Central memory CD4-positive, alpha-beta T cell (primary cell): ENCODE data around the gene ZNF91.
"Not testable (repeated sequence)": the region's sequence is repeated elsewhere in the genome, so short reads cannot be mapped to it uniquely, and the experiment has no call there.

Experiments used
- DNase-seq: peaks from one replicate; pipeline ENCODE4 v3.0.0; 2022

ZNF91 gene

DNA sequence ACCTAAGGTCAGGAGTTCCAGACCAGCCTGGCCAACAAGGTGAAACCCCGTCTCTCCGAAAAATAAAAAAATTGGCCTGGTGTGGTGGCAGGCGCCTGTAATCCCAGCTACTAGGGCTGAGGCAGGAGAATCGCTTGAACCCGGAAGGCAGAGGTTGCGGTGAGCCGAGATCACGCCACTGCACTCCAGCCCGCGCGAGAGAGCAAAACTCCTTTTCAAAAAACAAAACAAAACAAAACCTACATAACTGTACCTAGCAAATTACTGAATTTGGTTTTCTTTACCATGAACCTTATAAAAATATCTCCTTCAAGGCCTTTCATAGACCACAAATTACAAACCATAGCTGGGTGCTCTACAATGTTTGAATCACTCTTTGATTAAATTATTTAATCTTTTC, 760 bp downstream of the ZNF91 start:
- DNase-seq, result peak; percentile 44

GRCh38 chr19:23393121-23393520, 2.1 kb downstream of the ZNF91 start:
- DNase-seq, result no peak

GRCh38 chr19:23391236-23391635, 4.0 kb downstream of the ZNF91 start:
- no peak for DNase-seq

- DNase-seq, result no peak
Observed at GRCh38 chr19:23385404-23385803, 9.9 kb downstream of the ZNF91 start.

DNA sequence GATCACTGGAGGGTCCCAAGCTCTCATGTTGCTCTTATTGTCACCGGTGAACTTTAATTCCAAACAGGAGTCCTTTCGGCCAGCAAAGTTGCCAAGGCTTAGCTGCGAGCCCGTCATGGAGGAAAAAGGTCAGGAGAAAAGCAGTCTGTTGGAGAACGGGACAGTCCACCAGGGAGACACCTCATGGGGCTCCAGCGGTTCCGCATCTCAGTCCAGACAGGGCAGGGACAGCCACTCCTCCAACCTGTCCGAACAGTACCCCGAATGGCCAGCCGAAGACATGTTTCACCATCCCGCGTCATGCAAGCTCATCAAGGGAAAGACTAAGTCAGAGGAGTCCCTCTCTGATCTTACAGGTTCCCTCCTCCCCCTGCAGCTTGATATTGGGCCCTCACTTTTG, 10.4 kb downstream of the ZNF91 start:
- no peak for DNase-seq

- no peak for DNase-seq
Observed at GRCh38 chr19:23384166-23384565, 11.1 kb downstream of the ZNF91 start.

DNA sequence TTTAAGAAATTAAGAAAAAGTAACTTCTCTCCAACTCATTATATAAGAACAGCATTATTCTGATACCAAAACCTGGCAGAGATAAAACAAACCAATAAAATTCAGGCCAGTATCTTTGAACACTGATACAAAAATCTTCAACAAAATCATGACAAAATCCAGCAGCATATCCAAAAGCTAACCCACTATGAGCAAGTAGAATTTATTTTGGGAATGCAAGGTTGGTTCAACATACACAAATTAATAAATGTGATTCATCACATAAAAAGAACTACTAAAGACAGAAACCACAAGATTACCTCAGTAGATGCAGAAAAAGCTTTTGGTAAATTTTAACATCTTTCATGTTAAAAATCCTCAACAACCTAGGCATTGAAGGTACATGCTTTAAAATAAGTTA, 12.3 kb downstream of the ZNF91 start:
- DNase-seq, result no peak

- no peak for DNase-seq
Observed at GRCh38 chr19:23381114-23381513, 14.2 kb downstream of the ZNF91 start.

DNA sequence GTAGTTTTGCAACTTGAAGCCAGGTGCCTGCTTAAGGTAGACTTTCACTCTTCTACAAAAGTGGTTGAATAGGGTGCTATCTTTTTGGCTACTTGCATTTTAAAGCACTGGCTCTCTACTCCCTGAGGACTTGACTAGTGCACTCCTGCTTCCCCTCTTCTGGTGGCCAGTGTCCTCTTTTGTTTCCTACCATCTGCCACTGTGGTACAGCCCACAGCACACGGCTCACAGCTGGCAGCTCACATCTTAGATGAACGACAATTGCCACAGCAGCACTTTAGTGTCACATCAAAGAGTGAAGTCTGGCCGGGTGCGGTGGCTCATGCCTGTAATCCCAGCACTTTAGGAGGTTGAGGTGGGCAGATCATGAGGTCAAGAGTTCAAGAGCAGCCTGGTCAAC, 15.6 kb downstream of the ZNF91 start:
- DNase-seq, result peak; percentile 2

DNA sequence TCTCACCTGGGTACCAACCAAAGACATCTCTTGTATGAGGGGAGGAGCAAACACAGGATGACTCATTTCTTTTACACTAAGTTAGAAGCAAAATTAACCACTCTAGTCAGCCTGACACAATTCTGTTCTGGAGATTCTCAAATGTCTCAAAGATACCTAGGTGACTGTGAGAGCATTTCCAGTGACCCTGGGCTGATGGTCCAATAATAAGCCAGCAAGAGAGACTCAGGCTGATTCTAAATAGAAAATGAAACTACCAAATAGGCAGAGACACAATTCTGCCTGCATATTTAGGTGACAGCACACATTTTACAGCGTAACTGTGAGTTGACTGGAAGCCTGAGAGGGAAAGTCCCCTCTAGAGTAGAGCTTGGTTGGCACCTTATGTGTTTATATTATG, 16.3 kb downstream of the ZNF91 start:
- DNase-seq, result no peak

- no peak for DNase-seq
Observed at GRCh38 chr19:23377276-23377675, 18.0 kb downstream of the ZNF91 start.

GRCh38 chr19:23366437-23366836, 28.8 kb downstream of the ZNF91 start:
- no peak for DNase-seq

DNA sequence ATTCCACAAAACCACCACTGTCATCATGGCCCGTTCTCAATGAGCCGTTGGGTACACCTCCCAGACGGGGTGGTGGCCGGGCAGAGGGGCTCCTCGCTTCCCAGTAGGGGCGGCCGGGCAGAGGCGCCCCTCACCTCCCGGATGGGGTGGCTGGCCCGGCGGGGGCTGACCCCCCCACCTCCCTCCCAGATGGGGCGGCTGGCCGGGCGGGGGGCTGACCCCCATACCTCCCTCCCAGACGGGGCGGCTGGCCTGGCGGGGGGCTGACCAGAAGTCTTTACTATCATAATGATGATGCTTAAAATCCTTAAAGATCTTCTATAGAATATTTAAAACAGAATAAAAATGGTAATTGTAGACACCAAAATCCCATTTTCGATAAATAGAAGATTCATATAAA, 29.2 kb downstream of the ZNF91 start:
- not testable (repeated sequence) for DNase-seq

DNA sequence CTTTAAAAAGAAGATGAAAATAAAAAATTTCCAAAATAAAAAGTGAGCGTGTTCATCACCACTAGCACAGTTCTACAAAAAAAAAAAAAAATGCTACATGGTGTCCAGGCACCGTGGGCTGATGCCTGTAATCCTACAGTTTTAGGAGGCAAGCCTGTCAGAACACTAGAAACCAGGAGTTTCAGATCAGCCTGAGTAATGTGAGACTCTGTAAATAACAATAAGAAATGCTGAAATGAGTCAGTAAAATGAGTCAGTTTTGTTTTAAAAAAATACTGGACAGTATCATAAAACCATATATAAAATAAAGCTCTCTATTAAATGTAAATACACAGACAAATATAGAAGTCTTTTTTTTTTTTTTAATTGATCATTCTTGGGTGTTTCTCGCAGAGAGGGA, 30.0 kb downstream of the ZNF91 start:
- DNase-seq, result no peak

DNA sequence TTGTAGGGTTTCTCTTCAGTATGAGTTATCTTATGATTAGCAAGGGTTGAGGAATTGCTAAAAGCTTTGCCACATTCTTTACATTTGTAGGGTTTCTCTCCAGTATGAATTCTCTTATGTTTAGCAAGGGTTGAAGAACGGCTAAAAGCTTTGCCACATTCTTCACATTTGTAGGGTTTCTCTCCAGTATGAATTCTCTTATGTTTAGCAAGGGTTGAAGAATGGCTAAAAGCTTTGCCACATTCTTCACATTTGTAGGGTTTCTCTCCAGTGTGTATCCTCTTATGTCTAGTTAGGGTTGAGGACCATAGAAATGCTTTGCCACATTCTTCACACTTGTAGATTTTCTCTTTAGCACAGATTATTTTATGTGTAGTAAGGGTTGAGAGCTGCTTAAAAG, 33.4 kb downstream of the ZNF91 start:
- not testable (repeated sequence) for DNase-seq

DNA sequence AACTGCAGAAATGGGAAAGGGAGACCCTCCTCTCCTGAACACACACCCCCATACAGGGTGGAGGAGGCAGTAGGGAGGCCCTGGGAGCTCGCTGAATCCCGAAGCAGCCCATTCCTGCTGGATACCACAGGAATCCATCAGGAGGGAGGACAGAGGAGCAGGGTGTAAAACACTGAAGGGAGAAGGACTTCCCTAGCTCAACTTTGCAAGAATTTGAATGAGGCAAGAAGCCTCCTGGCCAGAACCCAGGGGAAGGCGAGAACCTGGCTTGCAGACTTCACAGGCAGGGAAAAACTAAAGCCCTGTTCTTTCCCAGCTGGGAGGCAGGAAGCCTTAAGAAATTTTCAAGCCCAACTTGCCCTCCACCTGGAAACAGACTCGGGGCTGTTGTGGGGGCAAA, 43.5 kb downstream of the ZNF91 start:
- no peak for DNase-seq

GRCh38 chr19:23346696-23347095, 48.6 kb downstream of the ZNF91 start:
- DNase-seq, result no peak

GRCh38 chr19:23345838-23346237, 49.4 kb downstream of the ZNF91 start:
- no peak for DNase-seq

GRCh38 chr19:23343434-23344010, 51.7 kb downstream of the ZNF91 start:
- no peak for DNase-seq

GRCh38 chr19:23328211-23328610, 67.1 kb downstream of the ZNF91 start:
- no peak for DNase-seq

- DNase-seq, result no peak
Observed at GRCh38 chr19:23321953-23322549, 73.2 kb downstream of the ZNF91 start.

DNA sequence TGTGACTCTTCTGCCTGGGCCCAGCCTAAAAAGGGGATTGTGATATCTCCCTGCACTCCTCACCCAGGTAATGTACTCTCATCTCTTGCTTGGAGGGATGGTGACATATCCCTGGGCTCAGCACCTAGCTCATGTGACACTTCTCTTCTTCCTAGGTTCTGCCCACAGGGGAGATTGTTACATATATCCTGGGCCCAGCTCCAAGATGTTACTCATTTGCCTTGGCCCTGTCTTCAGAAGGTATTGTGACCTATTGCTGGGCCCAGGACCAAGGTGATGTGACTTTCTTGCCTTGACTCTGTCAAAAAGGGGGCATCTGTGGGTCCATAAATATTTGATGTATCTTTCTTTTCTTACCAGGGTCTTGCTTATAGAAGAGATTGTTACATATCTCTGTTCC, 73.9 kb downstream of the ZNF91 start:
- not testable (repeated sequence) for DNase-seq

DNA sequence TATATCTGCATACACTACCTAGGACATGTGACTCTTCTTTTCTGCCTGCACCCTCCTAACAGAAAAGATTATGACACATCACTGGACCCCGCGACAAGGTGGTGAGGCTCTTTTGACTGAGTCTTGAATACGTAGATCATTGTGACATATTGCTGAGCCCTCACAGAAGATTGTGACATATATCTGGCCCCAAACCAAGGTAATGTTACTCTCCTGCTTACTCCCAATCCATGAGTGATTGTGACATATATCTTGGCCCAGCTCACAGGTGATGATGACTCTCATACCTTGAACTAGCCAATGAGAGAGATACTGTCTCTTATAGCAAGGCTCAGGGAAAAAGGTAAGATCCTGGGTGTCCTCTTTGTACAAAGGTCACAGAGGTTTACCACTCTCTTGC, 75.7 kb downstream of the ZNF91 start:
- not testable (repeated sequence) for DNase-seq

- DNase-seq, result not testable (repeated sequence)
Observed at GRCh38 chr19:23318941-23319340, 76.3 kb downstream of the ZNF91 start.

DNA sequence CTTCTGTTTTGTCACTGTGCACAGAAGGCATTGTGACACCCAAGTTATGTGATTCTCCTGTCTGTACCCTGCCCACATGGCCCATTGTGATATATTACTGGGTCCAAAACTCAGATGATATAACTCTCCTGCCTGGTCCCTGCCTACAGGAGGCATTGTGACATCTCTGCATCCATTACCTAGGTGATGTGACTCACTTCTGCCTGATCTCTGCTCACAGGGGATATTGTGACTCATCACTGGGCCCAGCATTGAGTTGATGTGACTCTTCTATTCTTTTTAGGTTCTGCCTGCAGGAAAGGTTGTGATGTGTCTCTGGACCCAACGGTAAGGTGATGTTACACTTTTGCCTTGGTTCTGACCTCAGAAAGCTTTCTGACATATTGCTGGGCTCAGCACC, 77.1 kb downstream of the ZNF91 start:
- DNase-seq, result no peak
